COR-L47 (cell line): ENCODE measurements around the gene TRIOBP.

ENCODE experiments used
- DNase-seq: peaks from one replicate; lab custom pipeline; 2025; lab: John Stamatoyannopoulos, UW

Gene TRIOBP

DNA sequence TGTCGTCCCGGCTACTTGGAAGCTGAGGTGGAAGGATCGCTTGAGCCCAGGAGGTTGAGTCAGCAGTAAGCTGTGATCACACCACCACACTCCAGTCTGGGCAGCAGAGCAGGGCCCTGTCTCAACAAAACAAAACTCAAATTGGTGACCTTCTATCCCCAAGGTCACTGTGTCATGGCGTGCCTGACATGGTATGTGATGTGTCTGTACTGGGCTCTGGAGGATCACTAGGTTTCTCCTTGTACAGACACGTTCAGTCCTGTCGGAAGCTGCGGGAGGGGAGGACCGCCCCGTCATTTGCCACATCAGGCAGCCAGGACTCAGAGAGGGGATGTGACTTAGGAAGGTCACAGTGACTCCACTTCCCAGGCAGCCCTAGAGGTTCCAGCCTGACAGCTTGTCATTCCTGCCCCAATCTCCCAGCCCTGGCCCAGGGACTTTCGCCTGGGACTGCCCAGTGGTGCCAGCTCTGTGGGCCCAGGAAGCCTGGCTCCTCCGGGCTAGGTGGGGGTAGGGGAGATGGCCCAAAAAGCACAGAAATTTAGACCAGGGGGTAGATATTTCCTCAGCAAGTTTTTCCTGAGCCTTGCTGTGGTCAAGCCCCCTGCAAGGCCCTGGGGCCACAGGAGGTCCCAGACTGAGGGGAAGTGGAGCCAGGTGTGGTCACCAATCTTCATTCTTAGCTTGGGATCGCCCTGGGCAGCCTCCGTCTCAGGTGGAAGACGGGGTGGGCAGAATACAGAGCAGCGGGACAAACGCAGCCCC is 53.2 kb downstream of the TRIOBP start:
- no peak for DNase-seq

GRCh38 chr22:37750596-37751162 is 53.8 kb downstream of the TRIOBP start:
- no peak for DNase-seq

- DNase-seq: no peak
Measured at GRCh38 chr22:37751449-37752188, 54.8 kb downstream of the TRIOBP start.

- DNase-seq: no peak
Measured at GRCh38 chr22:37752189-37753087, 55.6 kb downstream of the TRIOBP start.

DNA sequence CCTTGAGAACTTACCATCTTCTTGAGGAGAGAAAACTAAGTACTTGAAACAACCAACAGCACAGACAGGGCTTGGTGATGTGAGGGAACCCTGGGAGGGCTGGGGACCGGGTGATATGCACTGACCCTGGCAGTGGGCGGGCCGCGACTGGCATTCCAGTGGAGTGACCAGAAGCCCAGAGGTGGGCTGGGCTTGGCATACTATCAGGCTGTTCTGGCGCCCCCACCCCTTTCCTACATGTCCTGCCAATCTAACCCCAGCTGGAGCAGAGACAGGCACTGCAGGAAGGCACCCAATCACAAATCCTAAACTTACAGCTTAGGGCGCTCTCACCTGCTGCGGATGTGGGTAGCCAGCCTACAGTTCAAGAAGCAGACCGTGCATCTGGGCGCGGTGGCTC is 56.9 kb downstream of the TRIOBP start:
- DNase-seq: no peak

DNA sequence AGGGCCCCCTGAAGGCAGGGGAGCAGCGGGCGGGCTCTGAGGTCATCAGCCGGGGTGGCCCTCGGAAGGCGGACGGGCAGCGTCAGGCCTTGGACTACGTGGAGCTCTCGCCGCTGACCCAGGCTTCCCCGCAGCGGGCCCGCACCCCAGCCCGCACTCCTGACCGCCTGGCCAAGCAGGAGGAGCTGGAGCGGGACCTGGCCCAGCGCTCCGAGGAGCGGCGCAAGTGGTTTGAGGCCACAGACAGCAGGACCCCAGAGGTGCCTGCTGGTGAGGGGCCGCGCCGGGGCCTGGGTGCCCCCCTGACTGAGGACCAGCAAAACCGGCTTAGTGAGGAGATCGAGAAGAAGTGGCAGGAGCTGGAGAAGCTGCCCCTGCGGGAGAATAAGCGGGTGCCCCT is 60.8 kb downstream of the TRIOBP start:
- no peak for DNase-seq

DNA sequence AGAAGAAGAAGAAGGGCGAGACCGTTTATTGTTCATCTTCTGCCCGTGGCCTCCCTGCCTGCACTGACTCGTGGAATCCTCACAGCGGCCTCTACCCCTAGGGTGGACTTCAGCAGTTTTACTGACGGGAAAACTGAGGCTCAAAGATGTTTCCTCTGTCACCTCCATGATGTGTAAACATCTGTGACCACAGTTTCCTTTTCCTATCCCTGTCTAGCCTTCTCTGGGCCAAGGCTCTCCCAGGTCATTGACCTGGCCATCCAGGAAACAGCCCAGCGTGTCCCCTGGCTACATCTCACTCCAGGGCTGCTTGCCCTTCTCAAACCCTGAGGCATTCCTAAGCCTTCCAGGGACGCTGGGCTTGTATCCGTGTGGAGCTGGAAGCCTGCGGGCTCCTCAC is 61.8 kb downstream of the TRIOBP start:
- DNase-seq: no peak

- DNase-seq: no peak
Measured at GRCh38 chr22:37759281-37759680, 62.4 kb downstream of the TRIOBP start.

- peak; percentile 12 for DNase-seq
Measured at GRCh38 chr22:37760152-37760551, 63.3 kb downstream of the TRIOBP start.

DNA sequence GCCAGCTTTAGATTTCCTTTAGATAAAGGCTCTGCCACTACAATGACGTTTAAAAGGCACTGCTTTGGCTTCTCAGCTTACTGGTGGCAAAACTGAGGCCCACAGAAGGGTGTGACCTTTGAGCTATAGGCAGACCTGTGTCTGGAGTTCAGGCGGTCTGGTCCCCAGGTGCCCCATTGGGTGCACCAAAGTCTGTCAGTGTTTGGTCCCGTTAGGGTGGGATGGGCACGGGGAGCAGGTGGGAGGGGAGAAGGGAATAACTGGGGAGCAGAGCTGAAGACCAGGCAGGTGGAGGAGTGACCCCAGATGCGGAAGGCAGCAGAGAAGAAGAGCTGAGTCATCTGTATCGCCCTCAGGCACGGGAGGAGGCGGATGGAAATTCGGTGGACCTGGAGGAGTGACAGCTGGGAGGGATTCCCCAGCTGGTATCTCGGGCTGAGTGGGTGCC is 65.6 kb downstream of the TRIOBP start:
- no peak for DNase-seq

DNA sequence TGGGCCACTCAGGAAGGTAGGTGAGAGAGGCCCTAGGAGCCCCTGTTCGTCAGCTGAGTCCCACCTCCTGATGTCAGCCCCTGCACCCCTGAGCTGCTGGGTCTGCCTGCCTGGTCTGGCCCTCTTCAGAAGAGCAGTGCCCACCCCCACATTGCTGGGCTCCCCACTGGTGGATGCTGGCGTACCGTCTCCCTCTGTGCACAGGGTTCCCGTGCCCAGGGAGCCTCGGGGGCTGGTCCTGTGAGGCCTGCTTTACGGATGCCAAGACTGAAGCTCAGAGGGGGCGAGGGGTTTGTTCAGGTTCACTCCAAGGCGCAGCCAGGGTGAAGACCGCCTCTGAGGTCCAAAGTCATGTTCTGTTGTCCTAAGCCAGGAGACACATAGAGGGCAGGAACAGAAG is 66.2 kb downstream of the TRIOBP start:
- DNase-seq: no peak

DNA sequence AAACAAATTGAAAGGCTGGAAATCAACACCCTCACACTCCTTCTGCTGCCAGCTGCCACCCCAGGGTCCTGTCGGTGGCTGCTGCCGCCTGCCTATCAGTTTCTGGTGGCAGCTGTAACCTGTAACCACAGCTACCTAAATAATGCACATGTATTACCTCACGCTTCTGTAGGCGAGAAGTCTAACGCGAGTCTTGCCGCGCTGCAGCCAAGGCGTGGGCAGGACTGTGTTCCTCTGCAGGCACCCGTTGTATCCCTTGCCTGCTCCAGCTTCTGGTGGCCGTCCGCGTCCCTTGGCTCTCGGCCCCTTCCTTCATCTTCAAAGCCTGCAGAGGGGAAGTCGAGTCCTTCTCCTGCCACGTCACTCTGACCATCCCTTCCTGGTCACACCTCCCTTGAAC is 66.8 kb downstream of the TRIOBP start:
- no peak for DNase-seq

DNA sequence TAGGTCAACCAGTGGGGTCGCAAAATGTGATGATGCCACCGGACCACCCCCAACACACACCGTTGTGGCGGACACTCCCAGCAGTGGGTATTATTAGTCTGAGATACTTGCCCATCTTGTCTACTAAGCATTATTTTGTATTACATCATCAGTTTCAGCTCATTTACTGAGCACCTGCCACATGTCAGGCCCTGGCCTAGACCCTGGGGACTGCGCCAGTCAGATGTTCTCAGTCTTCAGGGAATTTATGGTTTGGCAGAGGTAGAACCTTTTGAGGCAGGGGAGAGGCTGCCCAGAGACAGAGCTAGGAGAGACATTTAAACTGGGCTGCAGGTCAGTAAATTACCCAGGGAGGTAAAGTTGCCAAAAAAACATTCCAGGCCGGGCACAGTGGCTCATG is 67.8 kb downstream of the TRIOBP start:
- DNase-seq: no peak

- DNase-seq: no peak
Measured at GRCh38 chr22:37765498-37765897, 68.7 kb downstream of the TRIOBP start.

DNA sequence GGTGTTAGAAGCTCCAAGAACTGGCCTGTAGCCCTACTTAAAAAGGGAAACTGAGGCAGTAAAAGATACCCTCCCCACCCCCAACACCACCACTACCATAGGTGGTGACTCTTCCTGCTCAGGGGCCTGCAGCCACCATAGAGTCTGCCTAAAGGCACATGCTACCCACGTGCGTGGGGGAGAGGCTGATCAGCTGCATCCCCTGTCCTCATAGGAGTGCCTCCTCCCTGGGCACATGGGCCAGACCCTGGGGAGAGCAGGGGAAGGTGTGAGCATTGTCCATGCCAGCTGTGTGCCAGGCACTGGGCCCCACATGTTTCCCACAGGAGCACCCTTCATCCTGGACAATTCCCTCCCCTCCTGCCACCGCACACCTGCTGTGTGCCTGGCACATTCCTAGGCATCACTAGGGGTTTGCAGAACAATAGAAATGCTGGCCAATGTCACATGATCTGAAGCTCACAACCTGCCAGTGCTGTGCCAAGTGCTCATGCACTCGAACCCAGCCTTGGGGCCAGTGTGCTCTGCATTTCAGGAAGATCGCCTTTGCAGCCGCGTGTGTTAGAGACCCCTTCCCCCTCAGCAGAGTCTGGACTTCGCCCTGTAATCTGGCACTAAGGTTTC is 69.2 kb downstream of the TRIOBP start:
- no peak for DNase-seq

DNA sequence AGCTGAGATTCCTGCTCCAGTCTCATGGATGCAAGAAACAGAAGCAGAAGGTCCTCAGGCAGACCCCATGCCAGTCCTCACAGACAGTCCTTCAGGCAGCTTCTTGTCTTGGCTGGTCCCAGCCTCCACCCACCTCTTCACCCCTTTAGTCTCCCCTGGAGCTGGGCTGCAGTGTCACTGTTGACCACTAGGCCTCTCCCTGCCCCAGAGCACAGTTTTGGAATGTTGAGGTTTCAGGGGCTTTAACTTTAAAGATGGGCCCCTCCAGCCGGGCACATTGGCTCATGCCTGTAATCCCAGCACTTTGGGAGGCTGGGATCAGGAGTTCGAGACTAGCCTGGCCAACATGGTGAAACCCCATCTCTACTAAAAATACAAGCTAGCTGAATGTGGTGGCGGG is 71.4 kb downstream of the TRIOBP start:
- no peak for DNase-seq

DNA sequence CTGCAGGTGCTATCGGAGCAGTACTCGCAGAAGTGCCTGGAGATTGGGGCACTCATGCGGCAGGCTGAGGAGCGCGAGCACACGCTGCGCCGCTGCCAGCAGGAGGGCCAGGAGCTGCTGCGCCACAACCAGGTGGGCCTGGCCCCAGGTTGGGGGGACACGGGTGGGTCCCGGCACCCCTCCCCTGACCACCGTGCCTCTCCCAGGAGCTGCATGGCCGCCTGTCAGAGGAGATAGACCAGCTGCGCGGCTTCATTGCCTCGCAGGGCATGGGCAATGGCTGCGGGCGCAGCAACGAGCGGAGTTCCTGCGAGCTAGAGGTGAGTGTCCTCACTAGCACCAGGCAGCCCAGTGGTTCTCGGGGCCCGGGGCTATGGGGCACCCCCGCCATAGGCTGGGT is 72.2 kb downstream of the TRIOBP start:
- DNase-seq: no peak

DNA sequence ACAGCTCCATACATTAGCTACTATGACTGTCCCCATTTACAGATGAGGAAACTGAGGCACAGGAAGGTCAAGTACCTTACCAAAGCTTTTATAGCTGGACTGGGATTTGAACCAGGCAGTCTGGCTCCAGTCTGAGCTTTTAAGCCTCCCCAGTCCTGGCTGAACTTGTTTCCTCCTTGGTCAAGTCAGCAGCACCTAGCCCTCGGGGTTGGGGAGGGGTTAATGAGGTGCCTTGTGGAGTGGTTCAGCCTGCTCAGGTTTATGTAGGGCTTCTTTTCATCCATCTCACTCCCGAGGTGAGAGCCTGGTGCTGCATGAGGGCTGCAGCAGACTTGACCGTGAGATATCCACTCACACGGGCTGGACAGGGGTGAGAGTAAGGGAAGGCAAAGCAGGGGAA is 74.2 kb downstream of the TRIOBP start:
- no peak for DNase-seq

DNA sequence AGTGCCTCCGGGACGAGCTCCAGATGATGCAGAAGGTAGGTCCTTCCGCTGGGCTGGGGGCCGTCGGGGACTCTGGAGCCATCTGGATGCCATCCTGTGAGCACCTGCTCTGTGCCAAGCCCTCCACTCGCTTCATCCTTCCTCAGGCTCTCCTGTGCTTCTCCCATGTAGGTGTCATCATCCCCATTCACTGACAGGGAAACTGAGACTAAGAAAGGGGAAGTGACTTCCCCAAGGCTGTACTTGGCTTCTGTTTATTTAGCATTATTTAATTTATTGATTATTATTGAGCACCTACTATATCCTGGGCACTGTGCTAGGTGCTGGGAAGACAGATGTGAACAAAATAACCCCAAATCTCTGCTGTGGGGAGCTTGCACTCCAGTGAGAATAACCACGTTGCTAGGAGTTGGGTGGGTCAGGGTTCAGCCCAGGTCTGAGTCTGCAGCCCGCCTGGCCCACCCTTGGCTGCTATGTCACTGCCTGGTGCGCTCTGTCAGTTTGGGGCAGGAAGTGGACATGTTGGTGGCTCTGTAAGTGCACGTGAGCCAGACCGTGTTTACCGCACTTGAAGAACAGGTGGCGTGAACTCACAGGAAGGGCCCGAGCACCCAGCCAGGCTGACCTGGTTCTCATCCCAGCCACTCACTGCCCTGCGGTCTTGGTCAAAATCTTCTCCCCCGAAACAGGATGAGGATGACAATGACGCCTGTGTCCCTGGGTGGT is 75.0 kb downstream of the TRIOBP start:
- DNase-seq: no peak

- no peak for DNase-seq
Measured at GRCh38 chr22:37774728-37775127, 77.9 kb downstream of the TRIOBP start.
